ENCODE measurements around the gene ABCG4. TPM values are rescaled to one million over a fixed set of nuclear protein-coding genes. Genes with fewer than 3 reads are reported as not detected.

ABCG4 gene
- total and polyA plus RNA-seq, 2 experiments from 2014 or later, result 0.58 to 1.0 TPM

DNA sequence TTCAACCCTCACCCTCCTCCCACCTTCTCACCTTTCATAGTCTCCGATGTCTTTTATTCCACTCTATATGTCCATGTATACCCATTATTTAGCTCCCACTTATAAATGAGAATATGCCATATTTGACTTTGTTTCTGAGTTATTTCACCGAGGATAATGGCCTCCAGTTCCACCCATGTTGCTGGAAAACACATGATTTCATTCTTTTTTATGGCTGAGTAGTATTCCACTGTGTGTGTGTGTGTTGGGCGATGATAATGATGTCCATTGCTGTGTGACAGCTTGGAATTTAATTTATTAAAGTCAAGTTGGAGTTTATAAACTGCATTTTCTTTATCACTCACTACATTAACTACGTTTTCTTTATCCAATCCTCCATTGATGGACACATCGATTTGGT lies 30.6 kb upstream of the ABCG4 start (continued):
- TF ChIP-seq ETS1 (IDR thresholded peaks at IDR 0.05), result no peak
- TF ChIP-seq NANOG (IDR thresholded peaks at IDR 0.05; ENCODE audit: borderline replicate concordance), result no peak
- no peak for TF ChIP-seq EZH2phosphoT487 (IDR thresholded peaks at IDR 0.05; ENCODE audit: unreplicated experiment)
- no peak for TF ChIP-seq JUNB (IDR thresholded peaks at IDR 0.05; ENCODE audit: unreplicated experiment)
- TF ChIP-seq ZNF331 (CRISPR knock-in tag; IDR thresholded peaks at IDR 0.05; ENCODE audit: low read depth), result no peak
- TF ChIP-seq, protein P1, sequence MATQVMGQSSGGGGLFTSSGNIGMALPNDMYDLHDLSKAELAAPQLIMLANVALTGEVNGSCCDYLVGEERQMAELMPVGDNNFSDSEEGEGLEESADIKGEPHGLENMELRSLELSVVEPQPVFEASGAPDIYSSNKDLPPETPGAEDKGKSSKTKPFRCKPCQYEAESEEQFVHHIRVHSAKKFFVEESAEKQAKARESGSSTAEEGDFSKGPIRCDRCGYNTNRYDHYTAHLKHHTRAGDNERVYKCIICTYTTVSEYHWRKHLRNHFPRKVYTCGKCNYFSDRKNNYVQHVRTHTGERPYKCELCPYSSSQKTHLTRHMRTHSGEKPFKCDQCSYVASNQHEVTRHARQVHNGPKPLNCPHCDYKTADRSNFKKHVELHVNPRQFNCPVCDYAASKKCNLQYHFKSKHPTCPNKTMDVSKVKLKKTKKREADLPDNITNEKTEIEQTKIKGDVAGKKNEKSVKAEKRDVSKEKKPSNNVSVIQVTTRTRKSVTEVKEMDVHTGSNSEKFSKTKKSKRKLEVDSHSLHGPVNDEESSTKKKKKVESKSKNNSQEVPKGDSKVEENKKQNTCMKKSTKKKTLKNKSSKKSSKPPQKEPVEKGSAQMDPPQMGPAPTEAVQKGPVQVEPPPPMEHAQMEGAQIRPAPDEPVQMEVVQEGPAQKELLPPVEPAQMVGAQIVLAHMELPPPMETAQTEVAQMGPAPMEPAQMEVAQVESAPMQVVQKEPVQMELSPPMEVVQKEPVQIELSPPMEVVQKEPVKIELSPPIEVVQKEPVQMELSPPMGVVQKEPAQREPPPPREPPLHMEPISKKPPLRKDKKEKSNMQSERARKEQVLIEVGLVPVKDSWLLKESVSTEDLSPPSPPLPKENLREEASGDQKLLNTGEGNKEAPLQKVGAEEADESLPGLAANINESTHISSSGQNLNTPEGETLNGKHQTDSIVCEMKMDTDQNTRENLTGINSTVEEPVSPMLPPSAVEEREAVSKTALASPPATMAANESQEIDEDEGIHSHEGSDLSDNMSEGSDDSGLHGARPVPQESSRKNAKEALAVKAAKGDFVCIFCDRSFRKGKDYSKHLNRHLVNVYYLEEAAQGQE (IDR thresholded peaks at IDR 0.05; ENCODE audit: unreplicated experiment), result no peak
- no peak for TF ChIP-seq CREB1 (CRISPR knock-in tag; IDR thresholded peaks at IDR 0.05; ENCODE audit: low read depth)
- no peak for TF ChIP-seq POLR2AphosphoS5 (IDR thresholded peaks at IDR 0.05; ENCODE audit: low read depth)

DNA sequence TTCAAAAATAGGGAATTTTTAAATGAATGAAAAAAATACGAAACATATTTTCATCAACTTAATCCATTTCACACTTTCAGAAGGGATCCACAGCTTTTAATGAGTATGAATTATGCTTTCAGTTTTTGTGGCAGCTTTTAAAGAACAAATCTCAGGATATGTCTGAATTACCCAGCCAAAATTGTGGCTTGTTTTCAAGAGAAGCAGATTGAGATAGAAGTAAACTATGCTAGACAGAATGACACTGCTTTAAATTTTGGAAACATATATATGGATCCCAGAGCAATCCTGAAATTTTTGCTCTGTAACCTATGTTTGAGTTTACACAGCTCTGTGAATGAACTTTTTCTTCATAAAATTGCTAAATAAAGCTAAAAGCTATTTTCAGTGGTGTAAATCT lies 29.9 kb upstream of the ABCG4 start:
- Histone ChIP-seq H3K4me2 (no peak overlapping the region), H3K36me3 (ENCODE audit: insufficient read depth) (no peaks in the 10 kb centered on the region), H2AFZ (no peak overlapping the region), H3K4me3 (no peak overlapping the region), H3K27ac (ENCODE audit: low read depth) (no peak overlapping the region), H3K4me1 (ENCODE audit: insufficient read depth) (peaks cover 19% of the 10 kb centered on the region), H3K79me2 (replicated peaks; ENCODE audit: insufficient read depth) (peaks cover 24% of the 10 kb centered on the region), H3K27me3 (ENCODE audit: insufficient read depth) (no peaks in the 10 kb centered on the region), H4K20me1 (replicated peaks; ENCODE audit: insufficient read depth) (peaks cover 8% of the 10 kb centered on the region; the same call in 1 of the 2 replicates), H3F3A (replicated peaks; ENCODE audit: low read depth) (peaks cover 4% of the 10 kb centered on the region; the same call in 1 of the 2 replicates), H3K9me2 (ENCODE audit: insufficient read depth) (no peaks in the 10 kb centered on the region)
- H3K27ac Mint-ChIP-seq, result no peak overlapping the region
- ATAC-seq (no peak), DNase-seq (ENCODE audit: low spot score) (no peak)
- no peak overlapping the region for H3K4me3 Mint-ChIP-seq
- H3K36me3 Mint-ChIP-seq (ENCODE audit: low read depth), result peaks cover 6% of the 10 kb centered on the region; the same call in 2 of the 3 replicates
- H3K9me3 Mint-ChIP-seq, result no peaks in the 10 kb centered on the region
- H3K27me3 Mint-ChIP-seq (ENCODE audit: insufficient read depth, low read depth, poor library complexity), result peaks cover 15% of the 10 kb centered on the region
- H3K4me1 Mint-ChIP-seq, result peaks cover 18% of the 10 kb centered on the region
- TF ChIP-seq NANOG (IDR thresholded peaks at IDR 0.05; ENCODE audit: borderline replicate concordance), result no peak
- no peak for TF ChIP-seq EZH2 (IDR thresholded peaks at IDR 0.05; ENCODE audit: low read depth, unreplicated experiment)
- no peak for TF ChIP-seq CTCF (conservative IDR thresholded peaks at IDR 0.05; ENCODE audit: low read depth in 2 of 2)
- TF ChIP-seq POLR2AphosphoS5 (IDR thresholded peaks at IDR 0.05; ENCODE audit: low read depth), result no peak
- TF ChIP-seq, protein P1 (IDR thresholded peaks at IDR 0.05; ENCODE audit: unreplicated experiment), result no peak
- TF ChIP-seq ETS1 (IDR thresholded peaks at IDR 0.05), result no peak
- TF ChIP-seq EZH2phosphoT487 (IDR thresholded peaks at IDR 0.05; ENCODE audit: unreplicated experiment), result no peak
- no peak for TF ChIP-seq ZNF331 (CRISPR knock-in tag; IDR thresholded peaks at IDR 0.05; ENCODE audit: low read depth)
- no peak for TF ChIP-seq CREB1 (CRISPR knock-in tag; IDR thresholded peaks at IDR 0.05; ENCODE audit: low read depth)
- TF ChIP-seq JUNB (IDR thresholded peaks at IDR 0.05; ENCODE audit: unreplicated experiment), result no peak
- no peak for TF ChIP-seq STAT1 (IDR thresholded peaks at IDR 0.05; ENCODE audit: unreplicated experiment)

All from GM23338 (cell line).